GM18870 (cell line): Measurements from ENCODE around the gene CCDC13.

Source experiments
- ATAC-seq: cut with Tn5 transposase; IDR thresholded peaks from one replicate; pipeline ENCODE4 v1.9.1; 2021; ENCODE audit warnings: moderate library complexity; ENCODE audit not compliant: unreplicated experiment

CCDC13 gene

GRCh38 chr3:42800251-42800650 is 27.2 kb upstream of the CCDC13 start:
- ATAC-seq = no peak

DNA sequence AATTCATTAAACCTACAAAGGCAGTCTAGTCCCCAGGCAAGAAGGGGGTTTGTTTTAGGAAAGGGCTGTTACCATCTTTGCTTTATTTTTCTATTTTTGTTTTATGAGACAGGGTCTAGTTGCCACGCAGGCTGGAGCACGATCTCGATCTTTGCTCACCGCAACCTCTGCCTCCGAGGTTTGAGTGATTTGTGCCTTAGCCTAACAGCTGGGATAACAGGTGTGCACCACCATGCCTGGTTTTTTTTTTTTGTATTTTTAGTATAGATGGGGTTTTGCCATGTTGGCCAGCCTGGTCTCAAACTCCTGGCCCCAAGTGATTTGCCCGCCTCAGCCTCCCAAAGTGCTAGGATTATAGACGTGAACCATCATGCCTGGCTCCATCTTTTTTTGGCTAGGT is 26.3 kb upstream of the CCDC13 start:
- ATAC-seq = no peak

DNA sequence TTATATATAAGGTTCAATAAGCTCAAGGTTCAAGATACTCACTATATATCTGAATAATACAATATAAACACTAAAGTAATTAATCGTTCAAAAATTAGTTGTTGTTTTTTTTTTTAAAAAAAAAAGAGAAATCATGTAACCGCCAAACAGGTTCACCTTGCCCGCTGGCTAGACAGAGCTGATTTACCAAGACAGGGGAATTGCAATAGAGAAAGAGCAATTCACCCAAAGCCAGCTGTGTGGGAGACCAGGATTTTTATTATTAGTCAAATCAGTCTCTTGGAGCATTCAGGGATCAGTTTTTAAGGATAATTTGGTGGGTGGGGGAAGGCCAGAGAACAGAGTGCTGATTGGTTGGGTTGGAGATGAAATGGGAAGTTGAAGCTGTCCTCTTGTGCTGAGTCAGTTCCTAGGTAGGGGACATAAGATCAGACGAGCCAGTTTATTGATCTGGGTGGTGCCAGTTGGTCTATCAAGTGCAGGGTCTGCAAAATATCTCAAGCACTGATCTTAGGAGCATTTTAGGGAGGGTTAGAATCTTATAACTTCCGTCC is 23.4 kb upstream of the CCDC13 start:
- ATAC-seq = no peak

GRCh38 chr3:42795621-42796181 is 22.6 kb upstream of the CCDC13 start:
- ATAC-seq = no peak

GRCh38 chr3:42790714-42791229 is 17.7 kb upstream of the CCDC13 start:
- no peak for ATAC-seq

DNA sequence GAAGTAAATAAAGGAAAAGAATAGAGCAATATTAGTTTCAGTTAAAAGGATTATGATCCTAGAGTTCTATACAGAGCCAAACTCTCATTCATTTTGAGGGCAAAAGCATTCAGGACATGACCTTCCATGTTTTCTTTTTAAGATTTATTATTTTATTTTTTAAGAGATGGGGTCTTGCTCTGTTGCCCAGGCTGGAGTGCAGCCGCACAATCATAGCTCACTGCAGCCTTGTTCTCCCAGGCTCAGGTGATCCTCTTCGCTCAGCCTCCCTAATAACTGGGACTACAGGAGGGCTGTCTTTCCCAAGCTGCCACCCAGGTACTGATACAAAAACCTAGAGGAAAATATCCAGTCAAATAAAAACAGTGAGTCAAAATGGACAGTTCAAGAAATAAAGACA is 13.6 kb upstream of the CCDC13 start:
- ATAC-seq = no peak

GRCh38 chr3:42786212-42786611 is 13.2 kb upstream of the CCDC13 start:
- ATAC-seq = no peak

DNA sequence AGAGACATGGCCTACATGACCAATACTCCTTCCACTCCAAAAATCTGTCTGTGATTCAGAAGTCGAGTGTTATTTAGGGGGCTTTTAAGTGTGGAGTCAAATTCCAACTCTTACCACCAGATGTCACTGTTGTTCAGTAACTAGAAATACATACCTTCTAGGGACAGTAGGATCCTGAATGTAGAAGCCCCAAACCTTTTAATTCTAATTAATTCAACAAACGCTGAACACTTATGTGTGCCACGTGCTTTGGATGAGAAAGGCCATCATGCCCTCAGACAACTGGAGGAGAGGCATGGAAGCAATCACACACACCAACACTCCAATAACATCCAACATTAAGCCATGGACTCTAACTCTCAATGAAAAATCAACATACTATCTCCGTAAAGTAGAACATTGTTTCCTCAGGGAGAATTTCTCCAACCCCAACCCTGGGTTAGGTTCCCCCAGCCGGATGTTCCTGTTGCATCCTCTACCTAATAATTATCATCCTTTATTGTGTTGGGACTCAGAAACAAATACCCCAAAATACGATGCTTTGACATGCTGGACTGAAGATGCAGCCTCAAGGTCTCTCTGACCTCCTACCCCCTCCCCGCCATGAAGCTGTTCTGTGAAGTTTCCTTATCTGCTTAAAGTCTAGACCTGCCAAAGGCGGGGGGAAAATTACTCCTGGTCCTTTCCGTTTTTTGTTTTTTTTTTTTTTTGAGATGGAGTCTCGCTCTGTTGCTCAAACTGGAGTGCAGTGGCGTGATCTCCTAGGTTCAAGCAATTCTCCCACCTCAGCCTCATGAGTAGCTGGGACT is 8.0 kb upstream of the CCDC13 start:
- ATAC-seq = no peak

GRCh38 chr3:42780398-42780797 is 7.3 kb upstream of the CCDC13 start:
- no peak for ATAC-seq

GRCh38 chr3:42778644-42779043 is 5.6 kb upstream of the CCDC13 start:
- no peak for ATAC-seq

- peak; percentile 17 for ATAC-seq
These were observed 327 bp upstream of the CCDC13 start for GRCh38 chr3:42773409-42773751.

DNA sequence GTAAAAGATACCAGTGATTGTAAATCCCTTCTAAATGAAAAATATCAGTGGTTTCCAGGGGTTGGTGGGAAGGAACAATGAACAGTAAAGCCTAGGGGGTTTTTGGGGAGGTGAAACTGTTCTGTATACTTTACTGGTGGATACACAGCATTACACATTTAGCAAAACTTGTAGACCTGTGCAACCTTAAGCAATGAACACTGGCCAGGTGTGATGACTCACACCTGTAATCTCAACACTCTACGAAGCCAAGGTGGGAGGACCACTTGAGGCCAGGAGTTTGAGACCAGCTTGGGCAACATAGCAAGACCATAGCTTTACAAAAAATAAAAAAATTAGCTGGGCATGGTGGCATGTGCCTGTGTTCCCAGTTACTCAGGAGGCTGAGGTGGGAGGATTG is 1.8 kb downstream of the CCDC13 start:
- no peak for ATAC-seq

DNA sequence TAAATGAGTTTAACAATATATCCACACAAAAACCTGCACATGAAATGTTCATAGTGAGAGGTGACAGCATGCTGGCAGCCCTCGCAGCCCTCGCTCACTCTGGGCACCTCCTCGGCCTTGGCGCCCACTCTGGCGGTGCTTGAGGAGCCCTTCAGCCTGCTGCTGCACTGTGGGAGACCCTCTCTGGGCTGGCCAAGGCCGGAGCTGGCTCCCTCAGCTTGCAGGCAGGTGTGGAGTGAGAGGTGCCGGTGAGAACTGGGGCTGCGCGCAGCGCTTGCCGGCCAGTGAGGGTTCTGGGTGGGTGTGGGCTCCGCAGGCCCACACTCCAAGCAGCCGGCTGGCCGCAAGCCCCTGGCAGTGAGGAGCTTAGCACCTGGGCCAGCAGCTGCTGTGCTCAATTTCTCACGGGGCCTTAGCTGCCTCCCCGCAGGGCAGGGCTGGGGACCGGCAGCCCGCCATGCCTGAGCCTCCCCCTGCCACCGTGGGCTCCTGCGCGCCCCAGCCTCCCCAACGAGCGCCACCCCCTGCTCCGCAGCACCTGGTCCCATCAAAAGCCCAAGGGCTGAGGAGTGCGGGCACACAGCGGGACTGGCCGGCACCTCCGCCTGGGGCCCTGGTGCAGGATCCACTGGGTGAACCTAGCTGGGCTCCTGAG is 3.4 kb downstream of the CCDC13 start:
- ATAC-seq = no peak

- ATAC-seq = no peak
These were observed 8.3 kb downstream of the CCDC13 start for GRCh38 chr3:42764561-42765295.

DNA sequence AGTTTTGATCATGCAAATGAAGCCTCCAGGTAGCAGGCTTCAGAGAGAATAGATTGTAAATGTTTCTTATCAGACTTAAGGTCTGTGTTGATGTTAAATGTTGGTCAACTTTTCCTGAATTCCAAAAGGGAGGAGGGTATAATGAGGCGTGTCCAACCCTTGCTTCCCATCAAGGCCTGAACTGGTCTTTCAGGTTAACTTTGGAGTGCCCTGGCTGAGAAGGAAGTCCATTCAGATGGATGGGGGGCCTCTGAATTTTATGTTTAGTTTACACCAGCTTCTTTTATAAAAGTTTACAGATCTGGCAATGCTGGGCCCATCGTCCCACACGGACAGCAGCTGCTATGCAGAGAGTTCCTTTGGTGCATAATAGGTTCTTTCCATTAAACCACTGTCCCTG is 8.9 kb downstream of the CCDC13 start:
- ATAC-seq = no peak

DNA sequence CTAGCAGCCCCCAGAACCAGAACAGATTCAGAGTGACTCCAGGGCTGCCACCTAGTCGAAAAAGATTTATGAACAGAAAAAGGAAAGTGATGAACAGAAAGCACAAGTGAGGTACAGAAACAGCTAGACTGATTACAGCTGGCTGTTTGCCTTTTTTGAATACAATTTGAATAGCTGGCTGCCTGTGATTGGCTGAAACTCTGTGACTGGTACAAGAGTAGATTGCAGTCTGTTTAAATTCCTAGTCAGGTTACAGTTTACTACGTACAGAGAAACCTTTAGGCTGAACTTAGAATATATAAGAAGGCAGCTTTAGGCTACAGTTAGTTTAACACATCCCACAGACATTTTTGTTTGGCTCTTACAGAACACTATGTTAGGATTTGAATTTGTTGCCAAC is 10.0 kb downstream of the CCDC13 start:
- no peak for ATAC-seq

GRCh38 chr3:42762046-42762724 is 10.9 kb downstream of the CCDC13 start:
- no peak for ATAC-seq

GRCh38 chr3:42758126-42758525 is 14.9 kb downstream of the CCDC13 start:
- ATAC-seq = no peak

GRCh38 chr3:42756681-42757213 is 16.3 kb downstream of the CCDC13 start:
- ATAC-seq = no peak
